Nephron (organoid): Measurements from ENCODE around the gene GNAZ.
A peak's percentile ranks its signal among the peaks of the same experiment; 100 is the strongest.

Experiments used
- H3K27ac Mint-ChIP-seq, 3 experiments: 2 replicates each; pipeline ENCODE4 v1.8.0; 2020; ENCODE audit warnings: mixed read lengths in 3 of 3, mild to moderate bottlenecking in 2 of 3, moderate library complexity in 1 of 3
- H3K27me3 Mint-ChIP-seq: 2 replicates; pipeline ENCODE4 v1.8.0; 2021; ENCODE audit warnings: low read depth, mild to moderate bottlenecking, moderate library complexity, mixed read lengths
- H3K36me3 Mint-ChIP-seq: 2 replicates; pipeline ENCODE4 v1.8.0; 2020; ENCODE audit warnings: low read depth, mixed read lengths
- H3K4me1 Mint-ChIP-seq: 2 replicates; pipeline ENCODE4 v1.8.0; 2020; ENCODE audit warnings: mixed read lengths
- H3K4me3 Mint-ChIP-seq, 3 experiments: 2 replicates each; pipeline ENCODE4 v1.8.0; 2020; ENCODE audit warnings: mild to moderate bottlenecking in 3 of 3, mixed read lengths in 3 of 3, moderate library complexity in 2 of 3
- H3K9me3 Mint-ChIP-seq: 2 replicates; pipeline ENCODE4 v1.8.0; 2020; ENCODE audit warnings: mixed read lengths
- TF ChIP-seq, protein P1 (sequence below), 3 experiments: fragments of 200-600 bp; sonication (generic); IDR thresholded peaks; one replicate each; pipeline ENCODE4 v1.5.0; 2021; ENCODE audit warnings: antibody characterized with exemption in 3 of 3; ENCODE audit not compliant: unreplicated experiment in 3 of 3

The GNAZ gene

DNA sequence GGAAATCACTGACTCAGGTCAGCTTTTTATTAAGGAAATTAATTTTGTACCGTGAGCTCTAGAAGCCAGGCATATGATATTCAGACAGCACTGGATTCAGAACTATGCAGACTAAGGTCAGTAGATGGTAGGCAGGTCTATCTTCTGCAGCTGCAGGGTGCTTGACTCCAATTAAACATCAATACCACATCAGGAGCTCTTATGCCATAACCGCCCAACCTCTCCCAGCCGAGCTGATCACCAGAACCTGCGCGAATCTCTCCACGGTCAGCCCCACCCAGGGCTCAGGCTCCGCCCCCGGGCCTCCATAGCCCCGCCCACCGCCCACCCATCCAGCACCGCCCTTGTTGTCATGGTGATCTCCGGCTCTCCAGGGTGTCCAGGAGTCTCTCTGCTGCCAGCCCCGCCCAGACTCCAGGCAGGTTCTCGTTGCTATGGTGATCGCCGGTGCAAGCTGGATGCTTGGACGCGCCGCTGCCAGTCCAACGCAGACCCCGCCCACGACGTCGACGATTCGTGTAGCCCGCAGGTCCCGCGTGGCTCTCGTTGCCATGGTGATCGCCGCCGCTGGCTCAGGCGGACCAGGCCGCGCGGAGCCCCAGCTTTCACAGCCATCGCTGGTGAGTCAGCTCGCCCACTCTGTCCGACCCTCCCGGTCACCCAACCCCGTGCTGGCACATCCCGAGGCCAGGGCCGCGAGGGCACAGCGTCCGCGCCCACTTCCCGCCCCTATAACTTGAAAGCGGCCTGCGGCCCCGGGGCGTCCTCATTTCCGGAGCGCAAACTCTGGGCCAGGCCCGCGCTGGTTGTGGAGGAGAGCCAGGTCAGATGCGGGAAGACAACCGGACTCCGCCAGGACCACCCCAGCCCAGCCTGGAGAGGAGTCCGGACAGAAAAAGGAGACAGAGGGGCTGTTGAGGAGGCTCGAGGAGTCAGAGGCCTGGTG is 74.9 kb downstream of the GNAZ start, which contains the start of gene RAB36:
RAB36 (plus strand) TSS at position 546 of the 946 bp plus-strand sequence. CDS start 1,140 bp downstream, outside the sequence.
- H3K27me3 Mint-ChIP-seq: peaks cover 5% of the 10 kb centered on the region

DNA sequence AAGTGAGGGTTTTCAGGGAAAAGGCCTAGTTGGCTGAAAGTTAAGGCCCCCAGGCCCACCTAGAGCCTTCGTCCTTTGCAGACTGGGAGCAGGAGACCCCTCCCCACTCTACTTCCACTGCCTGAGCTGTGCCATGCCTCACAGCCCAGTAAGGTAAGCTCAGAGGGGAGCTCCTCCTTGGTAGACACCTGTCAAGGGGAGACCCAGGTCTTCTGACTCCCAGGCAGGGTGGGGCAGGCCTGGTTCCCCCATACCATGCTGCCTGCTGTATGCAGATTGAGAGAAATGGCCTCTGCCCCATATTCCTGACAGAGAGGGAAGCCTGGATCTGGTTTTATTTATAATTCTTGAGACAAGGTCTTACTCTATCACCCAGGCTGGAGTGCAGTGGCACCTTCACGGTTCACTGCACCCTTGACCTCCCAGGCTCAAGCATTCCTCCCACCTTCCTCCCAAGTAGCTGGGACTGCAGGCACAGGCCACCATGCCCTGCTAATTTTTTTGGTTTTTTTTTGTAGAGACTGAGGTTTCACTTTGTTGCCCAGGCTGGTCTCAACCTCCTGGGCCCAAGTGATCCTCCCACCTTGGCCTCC is 75.7 kb downstream of the GNAZ start:
- no peaks in the 10 kb centered on the region for H3K9me3 Mint-ChIP-seq
- H3K27ac Mint-ChIP-seq: peak overlapping the region; percentile 45 to 90 (median 89)
- peaks cover 34% of the 10 kb centered on the region for H3K4me1 Mint-ChIP-seq
- peak overlapping the region; percentile 85 to 90 (median 86) for H3K4me3 Mint-ChIP-seq
- H3K36me3 Mint-ChIP-seq: peaks cover 6% of the 10 kb centered on the region
- TF ChIP-seq, protein P1, sequence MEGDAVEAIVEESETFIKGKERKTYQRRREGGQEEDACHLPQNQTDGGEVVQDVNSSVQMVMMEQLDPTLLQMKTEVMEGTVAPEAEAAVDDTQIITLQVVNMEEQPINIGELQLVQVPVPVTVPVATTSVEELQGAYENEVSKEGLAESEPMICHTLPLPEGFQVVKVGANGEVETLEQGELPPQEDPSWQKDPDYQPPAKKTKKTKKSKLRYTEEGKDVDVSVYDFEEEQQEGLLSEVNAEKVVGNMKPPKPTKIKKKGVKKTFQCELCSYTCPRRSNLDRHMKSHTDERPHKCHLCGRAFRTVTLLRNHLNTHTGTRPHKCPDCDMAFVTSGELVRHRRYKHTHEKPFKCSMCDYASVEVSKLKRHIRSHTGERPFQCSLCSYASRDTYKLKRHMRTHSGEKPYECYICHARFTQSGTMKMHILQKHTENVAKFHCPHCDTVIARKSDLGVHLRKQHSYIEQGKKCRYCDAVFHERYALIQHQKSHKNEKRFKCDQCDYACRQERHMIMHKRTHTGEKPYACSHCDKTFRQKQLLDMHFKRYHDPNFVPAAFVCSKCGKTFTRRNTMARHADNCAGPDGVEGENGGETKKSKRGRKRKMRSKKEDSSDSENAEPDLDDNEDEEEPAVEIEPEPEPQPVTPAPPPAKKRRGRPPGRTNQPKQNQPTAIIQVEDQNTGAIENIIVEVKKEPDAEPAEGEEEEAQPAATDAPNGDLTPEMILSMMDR (IDR thresholded peaks at IDR 0.05; ENCODE audit: unreplicated experiment in 3 of 3): no peak
- H3K27me3 Mint-ChIP-seq: peaks cover 5% of the 10 kb centered on the region

More for the DNA sequence above, 74.9 kb downstream of the GNAZ start, which contains the start of gene RAB36:
- Mint-ChIP-seq H3K36me3 (peaks cover 6% of the 10 kb centered on the region), H3K9me3 (no peaks in the 10 kb centered on the region), H3K27ac (peak within 1 kb of the TSS; percentile 45 to 90 (median 89)), H3K4me1 (peaks cover 34% of the 10 kb centered on the region), H3K4me3 (peak within 1 kb of the TSS; percentile 85 to 90 (median 86))
- TF ChIP-seq, protein P1 (IDR thresholded peaks at IDR 0.05; ENCODE audit: unreplicated experiment in 3 of 3): no peak

DNA sequence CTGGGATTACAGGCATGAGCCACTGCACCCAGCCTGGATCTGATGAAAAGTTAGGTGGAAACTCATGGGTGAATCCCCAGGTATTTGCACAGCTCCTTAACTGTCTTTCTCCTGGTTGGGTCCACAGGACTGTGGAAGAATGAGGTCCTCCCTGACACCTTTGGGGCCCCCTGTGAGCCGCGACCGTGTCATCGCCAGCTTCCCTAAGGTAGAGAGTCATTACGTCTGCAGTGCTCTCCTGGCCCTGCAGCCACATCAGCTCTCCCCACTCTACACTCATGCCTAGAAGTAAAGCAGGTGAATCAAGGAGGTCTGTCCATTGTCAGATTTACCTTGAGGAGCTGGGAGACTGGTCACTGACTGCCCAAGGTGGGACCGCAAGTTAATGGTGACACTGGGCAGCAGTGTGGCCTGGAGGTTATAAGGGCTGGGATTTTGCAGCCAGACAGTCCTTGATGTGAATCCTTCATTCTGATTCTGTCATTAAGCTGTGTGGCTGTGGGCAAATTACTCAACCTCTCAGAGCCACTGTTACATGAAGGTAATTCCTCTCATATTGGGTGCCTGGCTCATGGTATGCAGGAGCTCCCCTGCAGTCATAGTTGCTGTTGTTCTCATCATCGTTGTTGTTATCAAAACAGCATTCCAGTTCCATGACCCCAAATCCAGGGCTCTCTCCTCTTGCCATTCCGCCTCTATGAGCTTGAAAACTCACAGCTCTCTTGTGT is 76.3 kb downstream of the GNAZ start:
- peak overlapping the region in 1 of 3 experiments; percentile 90 for H3K27ac Mint-ChIP-seq
- peak overlapping the region; percentile 85 to 90 (median 86) for H3K4me3 Mint-ChIP-seq
- H3K9me3 Mint-ChIP-seq: no peaks in the 10 kb centered on the region
- peaks cover 6% of the 10 kb centered on the region for H3K36me3 Mint-ChIP-seq
- peaks cover 29% of the 10 kb centered on the region for H3K4me1 Mint-ChIP-seq
- peaks cover 5% of the 10 kb centered on the region for H3K27me3 Mint-ChIP-seq
- TF ChIP-seq, protein P1 (IDR thresholded peaks at IDR 0.05; ENCODE audit: unreplicated experiment in 3 of 3): no peak

DNA sequence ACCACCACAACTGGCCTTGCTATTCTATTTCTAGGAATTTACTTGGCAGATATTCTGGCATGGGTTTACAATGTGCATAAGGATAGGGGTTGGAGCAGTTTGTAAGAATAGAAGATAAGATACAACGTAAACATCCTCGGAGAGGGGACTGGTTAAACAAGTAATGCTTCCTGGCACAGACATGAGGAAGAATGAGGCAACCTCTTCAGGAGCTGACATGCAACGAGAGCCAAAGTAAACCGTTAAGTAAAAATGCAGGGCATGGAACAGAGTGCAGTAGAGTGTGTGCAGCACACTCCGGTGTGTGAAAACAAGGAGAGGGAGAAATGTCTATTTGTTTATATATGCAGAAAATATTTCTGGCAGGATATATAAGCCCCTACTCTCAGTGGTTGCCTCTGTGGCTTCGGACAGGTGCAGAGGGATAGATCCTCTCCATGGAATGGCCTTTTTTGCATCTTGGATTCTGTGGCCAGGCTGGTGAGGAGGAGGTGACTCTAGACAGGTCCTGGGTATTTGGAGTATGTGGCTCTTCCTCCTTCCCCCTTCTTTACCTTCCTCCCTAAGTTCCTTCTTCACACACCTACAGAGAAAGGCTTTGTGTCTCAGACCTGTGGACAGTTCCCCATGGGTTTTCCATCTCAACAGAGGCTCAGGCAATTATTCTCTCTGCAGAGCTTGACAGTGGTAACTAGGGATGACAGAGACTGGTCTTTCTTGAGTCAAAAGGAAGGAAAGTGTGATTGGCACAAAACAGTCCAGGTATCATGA is 77.5 kb downstream of the GNAZ start:
- peaks cover 2% of the 10 kb centered on the region for H3K27me3 Mint-ChIP-seq
- peaks cover 6% of the 10 kb centered on the region for H3K36me3 Mint-ChIP-seq
- peaks cover 24% of the 10 kb centered on the region for H3K4me1 Mint-ChIP-seq
- H3K9me3 Mint-ChIP-seq: no peaks in the 10 kb centered on the region
- H3K27ac Mint-ChIP-seq: peak overlapping the region; percentile 1 to 54 (median 11)
- TF ChIP-seq, protein P1 (IDR thresholded peaks at IDR 0.05; ENCODE audit: unreplicated experiment in 3 of 3): no peak
- H3K4me3 Mint-ChIP-seq: peak overlapping the region; percentile 0 to 22 (median 14)

GRCh38 chr22:23149743-23150238 is 79.5 kb downstream of the GNAZ start:
- peaks cover 19% of the 10 kb centered on the region for H3K4me1 Mint-ChIP-seq
- H3K4me3 Mint-ChIP-seq: no peak overlapping the region
- peaks cover 4% of the 10 kb centered on the region for H3K27me3 Mint-ChIP-seq
- no peaks in the 10 kb centered on the region for H3K9me3 Mint-ChIP-seq
- no peak overlapping the region for H3K27ac Mint-ChIP-seq
- peaks cover 14% of the 10 kb centered on the region for H3K36me3 Mint-ChIP-seq
- TF ChIP-seq, protein P1 (IDR thresholded peaks at IDR 0.05; ENCODE audit: unreplicated experiment in 3 of 3): no peak
